Mesenchymal stem cell (in vitro differentiated cells and primary cell): ENCODE measurements around the gene SPNS3. TPM values are rescaled to one million over a fixed set of nuclear protein-coding genes. Genes with fewer than 3 reads are reported as not detected.

Experiments
- DNase-seq: peaks from one replicate; pipeline ENCODE4 v3.0.0-alpha.2; 2013
- H2AFZ ChIP-seq: one replicate; pipeline ENCODE4 v1.6.1; 2013; ENCODE audit warnings: low read depth, mild to moderate bottlenecking, control low read depth, inconsistent platforms, low read length, moderate library complexity
- H2AK5ac ChIP-seq: 2 replicates; pipeline ENCODE4 v1.6.1; 2013; ENCODE audit warnings: low read length, moderate library complexity, mild to moderate bottlenecking, inconsistent platforms; ENCODE audit not compliant: severe bottlenecking
- H2BK120ac ChIP-seq: one replicate; pipeline ENCODE4 v1.6.1; 2013; ENCODE audit warnings: low read depth, mild to moderate bottlenecking, inconsistent platforms, low read length, moderate library complexity
- H2BK12ac ChIP-seq, 2 experiments: one replicate each; pipeline ENCODE4 v1.6.1; 2013; ENCODE audit warnings: inconsistent platforms in 2 of 2, low read length in 2 of 2, mild to moderate bottlenecking in 2 of 2, moderate library complexity in 2 of 2, control low read depth in 1 of 2
- H2BK15ac ChIP-seq: one replicate; pipeline ENCODE4 v1.6.1; 2013; ENCODE audit warnings: mild to moderate bottlenecking, low read depth, inconsistent platforms; ENCODE audit not compliant: poor library complexity, severe bottlenecking
- H2BK5ac ChIP-seq: 2 replicates; pipeline ENCODE4 v1.6.1; 2013; ENCODE audit warnings: low read depth, mild to moderate bottlenecking, low read length, control low read depth, inconsistent platforms; ENCODE audit not compliant: poor library complexity, severe bottlenecking
- H3K14ac ChIP-seq, 2 experiments: one replicate each; pipeline ENCODE4 v1.6.1; 2013; ENCODE audit warnings: inconsistent platforms in 2 of 2, low read length in 2 of 2, control low read depth in 1 of 2, mild to moderate bottlenecking in 1 of 2, moderate library complexity in 1 of 2
- H3K18ac ChIP-seq, 2 experiments: one replicate each; pipeline ENCODE4 v1.6.1; 2013; ENCODE audit warnings: inconsistent platforms in 2 of 2, low read length in 2 of 2, control low read depth in 1 of 2, low read depth in 1 of 2, mild to moderate bottlenecking in 1 of 2
- H3K23ac ChIP-seq, 2 experiments: one replicate each; pipeline ENCODE4 v1.6.1; 2013; ENCODE audit warnings: inconsistent platforms in 2 of 2, low read length in 2 of 2, mild to moderate bottlenecking in 2 of 2, moderate library complexity in 2 of 2, control low read depth in 1 of 2
- H3K27ac ChIP-seq: 2 replicates; pipeline ENCODE4 v1.5.1; 2013; ENCODE audit warnings: mild to moderate bottlenecking, moderate library complexity, low read length, control low read depth, inconsistent platforms; ENCODE audit not compliant: poor library complexity, severe bottlenecking
- H3K27me3 ChIP-seq, 2 experiments: 2 replicates each; pipeline versions ENCODE4 v1.6.1 to v1.7.0; 2013; ENCODE audit warnings: low read length in 2 of 2, mild to moderate bottlenecking in 2 of 2, moderate library complexity in 2 of 2, control low read depth in 1 of 2, inconsistent platforms in 1 of 2; ENCODE audit not compliant: control insufficient read depth in 1 of 2, insufficient read depth in 1 of 2
- H3K36me3 ChIP-seq, 2 experiments: 2 replicates each; pipeline versions ENCODE4 v1.6.1 to v1.7.0; 2013; ENCODE audit warnings: low read length in 2 of 2, control low read depth in 1 of 2, inconsistent platforms in 1 of 2, low read depth in 1 of 2, mild to moderate bottlenecking in 1 of 2; ENCODE audit not compliant: insufficient read depth in 2 of 2, control insufficient read depth in 1 of 2
- H3K4ac ChIP-seq, 2 experiments: one replicate each; pipeline ENCODE4 v1.6.1; 2013; ENCODE audit warnings: inconsistent platforms in 2 of 2, low read length in 2 of 2, mild to moderate bottlenecking in 2 of 2, moderate library complexity in 2 of 2, control low read depth in 1 of 2, low read depth in 1 of 2
- H3K4me1 ChIP-seq: 2 replicates; pipeline ENCODE4 v1.6.1; 2013; ENCODE audit warnings: low read depth, low read length, control low read depth; ENCODE audit not compliant: control insufficient read depth, insufficient read depth
- H3K4me2 ChIP-seq: 2 replicates; pipeline ENCODE4 v1.6.1; 2013; ENCODE audit warnings: low read length, mild to moderate bottlenecking, inconsistent platforms; ENCODE audit not compliant: poor library complexity, severe bottlenecking
- H3K4me3 ChIP-seq, 2 experiments: 2 replicates each; pipeline versions ENCODE4 v1.5.1 to v1.7.0; 2013; ENCODE audit warnings: low read length in 2 of 2, mild to moderate bottlenecking in 2 of 2, control low read depth in 1 of 2, low read depth in 1 of 2; ENCODE audit not compliant: insufficient read depth in 1 of 2
- H3K79me1 ChIP-seq: replicated peaks from 2 replicates; pipeline ENCODE4 v1.6.1; 2013; ENCODE audit warnings: mild to moderate bottlenecking, control low read depth, low read length, inconsistent platforms; ENCODE audit not compliant: poor library complexity, severe bottlenecking
- H3K9ac ChIP-seq: 2 replicates; pipeline ENCODE4 v1.7.0; 2013; ENCODE audit warnings: mild to moderate bottlenecking, low read length, moderate library complexity
- H3K9me3 ChIP-seq: 2 replicates; pipeline ENCODE4 v1.7.0; 2013; ENCODE audit warnings: mild to moderate bottlenecking, low read length; ENCODE audit not compliant: control insufficient read depth
- H4K8ac ChIP-seq: one replicate; pipeline ENCODE4 v1.6.1; 2013; ENCODE audit warnings: inconsistent platforms, mild to moderate bottlenecking, low read length, moderate library complexity
- H4K91ac ChIP-seq: one replicate; pipeline ENCODE4 v1.6.1; 2013; ENCODE audit warnings: mild to moderate bottlenecking, low read length, inconsistent platforms
- WGBS: methylation state at CpG from one replicate; pipeline ENCODE4 v1.1.7; 2013; ENCODE audit warnings: mixed read lengths; 5-methylcytosine and 5-hydroxymethylcytosine counted together
- polyA plus RNA-seq, 2 experiments: library from polyadenylated mRNA; stranded (reverse); fragments of 200-250 nt; gene quantifications; one replicate each; pipeline ENCODE4 v1.2.3, GENCODE V29; 2013

Gene SPNS3
- polyA plus RNA-seq (2013, experiment 1 of 2), result not detected
- not detected for polyA plus RNA-seq (2013, experiment 2 of 2)

DNA sequence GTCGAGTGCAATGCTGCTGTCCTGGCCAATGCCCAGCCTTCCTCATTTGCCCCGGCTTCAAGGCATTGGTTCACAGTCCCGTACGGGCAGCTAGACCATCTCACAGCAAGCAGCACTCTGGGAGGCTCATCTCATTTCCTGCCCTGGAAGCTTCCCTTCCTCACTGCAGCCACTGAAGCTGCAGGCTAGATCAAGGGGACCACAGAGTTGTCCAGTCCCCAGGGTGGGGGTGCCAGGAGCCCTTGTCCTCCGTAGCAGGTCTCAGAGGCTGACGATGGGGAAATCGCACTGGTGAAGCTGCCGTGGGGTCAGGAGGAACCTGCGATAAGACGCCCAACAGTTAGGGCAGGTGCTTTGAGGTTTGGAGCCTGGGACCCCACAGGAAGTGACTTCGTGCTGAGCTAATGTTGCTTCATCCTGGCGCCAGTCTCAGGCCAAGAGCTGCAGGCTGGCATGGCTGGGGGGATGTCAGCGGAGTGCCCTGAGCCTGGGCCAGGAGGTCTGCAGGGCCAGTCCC is at the start of gene SPNS3:
SPNS3 (plus strand) TSS at position 426 of the 517 bp plus-strand sequence; CDS start at position 454, 28 bp downstream.
- no peak within 1 kb of the TSS for H4K8ac ChIP-seq
- no peak within 1 kb of the TSS for H4K91ac ChIP-seq
- no peak within 1 kb of the TSS for H3K4ac ChIP-seq
- H3K27me3 ChIP-seq, result peaks cover 10 to 31% of the 10 kb centered on the region in 2 experiments
- H2BK15ac ChIP-seq, result no peak within 1 kb of the TSS
- H2AFZ ChIP-seq, result no peak within 1 kb of the TSS
- no peak within 1 kb of the TSS for H2AK5ac ChIP-seq
- no peak within 1 kb of the TSS for H3K18ac ChIP-seq
- H3K4me3 ChIP-seq, result no peak within 1 kb of the TSS
- H3K36me3 ChIP-seq, result no peaks in the 10 kb centered on the region
- no peak within 1 kb of the TSS for H2BK120ac ChIP-seq
- H3K4me1 ChIP-seq, result peaks cover 8% of the 10 kb centered on the region
- H3K27ac ChIP-seq, result no peak within 1 kb of the TSS
- H3K4me2 ChIP-seq, result no peak within 1 kb of the TSS
- no peak within 1 kb of the TSS for H3K14ac ChIP-seq
- no peak within 1 kb of the TSS for H3K23ac ChIP-seq
- no peak for DNase-seq
- 86% methylated on average over 13 of the region's 13 CpGs for WGBS
- H3K9ac ChIP-seq, result no peak within 1 kb of the TSS
- H3K79me1 ChIP-seq, result no peaks in the 10 kb centered on the region
- H3K9me3 ChIP-seq, result no peaks in the 10 kb centered on the region
- H2BK12ac ChIP-seq, result no peak within 1 kb of the TSS
- H2BK5ac ChIP-seq, result no peak within 1 kb of the TSS

GRCh38 chr17:4386406-4386805 is 47.3 kb upstream of the SPNS3 start:
- Histone ChIP-seq H2AK5ac (no peak overlapping the region), H2BK120ac (no peak overlapping the region), H3K4me2 (no peak overlapping the region), H3K18ac (no peak overlapping the region), H3K27me3 (peaks cover 0 to 8% of the 10 kb centered on the region in 2 experiments), H4K91ac (no peak overlapping the region), H3K9ac (no peak overlapping the region), H3K14ac (no peak overlapping the region), H3K4me1 (no peaks in the 10 kb centered on the region), H3K9me3 (no peaks in the 10 kb centered on the region), H3K23ac (no peak overlapping the region), H2BK15ac (no peak overlapping the region), H2AFZ (no peak overlapping the region), H4K8ac (no peak overlapping the region), H3K4ac (no peak overlapping the region), H3K79me1 (no peaks in the 10 kb centered on the region), H2BK12ac (no peak overlapping the region), H2BK5ac (no peak overlapping the region), H3K27ac (no peak overlapping the region), H3K4me3 (no peak overlapping the region), H3K36me3 (no peaks in the 10 kb centered on the region)
- WGBS, result 94% methylated on average over 2 of the region's 2 CpGs
- DNase-seq, result no peak

DNA sequence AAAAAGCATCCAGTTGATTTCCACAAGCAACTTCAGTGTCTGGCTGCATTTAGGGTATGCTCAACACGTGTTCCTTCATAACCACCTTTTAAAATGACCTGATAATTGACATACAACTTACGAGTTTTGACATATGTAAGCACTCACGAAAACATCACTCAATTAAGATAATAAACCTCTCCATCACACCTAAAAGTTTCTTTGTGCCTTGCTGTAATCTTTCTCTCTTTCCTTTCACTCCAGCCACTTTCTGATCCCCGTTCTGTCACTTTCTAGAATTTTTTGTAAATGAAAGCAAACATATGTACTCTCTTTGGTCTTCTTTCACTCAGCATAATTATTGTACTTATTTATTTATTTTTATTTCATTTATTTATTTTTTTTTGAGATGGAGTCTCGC is 46.6 kb upstream of the SPNS3 start:
- H3K18ac ChIP-seq, result no peak overlapping the region
- H3K9me3 ChIP-seq, result no peaks in the 10 kb centered on the region
- no peak overlapping the region for H2BK15ac ChIP-seq
- no peaks in the 10 kb centered on the region for H3K79me1 ChIP-seq
- H3K4me3 ChIP-seq, result no peak overlapping the region
- H2BK120ac ChIP-seq, result no peak overlapping the region
- H3K36me3 ChIP-seq, result no peaks in the 10 kb centered on the region
- no peak overlapping the region for H3K9ac ChIP-seq
- 73% methylated on average over 5 of the region's 5 CpGs for WGBS
- H3K27me3 ChIP-seq, result peaks cover 0 to 5% of the 10 kb centered on the region in 2 experiments
- H2BK12ac ChIP-seq, result no peak overlapping the region
- no peak overlapping the region for H3K4ac ChIP-seq
- no peaks in the 10 kb centered on the region for H3K4me1 ChIP-seq
- no peak overlapping the region for H2BK5ac ChIP-seq
- no peak overlapping the region for H2AK5ac ChIP-seq
- no peak overlapping the region for H3K14ac ChIP-seq
- no peak overlapping the region for H3K23ac ChIP-seq
- no peak for DNase-seq
- H3K4me2 ChIP-seq, result no peak overlapping the region
- H3K27ac ChIP-seq, result no peak overlapping the region
- H4K8ac ChIP-seq, result no peak overlapping the region
- H2AFZ ChIP-seq, result no peak overlapping the region
- no peak overlapping the region for H4K91ac ChIP-seq

GRCh38 chr17:4389079-4389478 is 44.7 kb upstream of the SPNS3 start:
- Histone ChIP-seq H3K14ac (no peak overlapping the region), H2AK5ac (no peak overlapping the region), H3K4me3 (no peak overlapping the region), H3K18ac (no peak overlapping the region), H2BK120ac (no peak overlapping the region), H2BK15ac (no peak overlapping the region), H3K4ac (no peak overlapping the region), H3K9me3 (no peaks in the 10 kb centered on the region), H2BK12ac (no peak overlapping the region), H4K8ac (no peak overlapping the region), H2AFZ (no peak overlapping the region), H3K4me2 (no peak overlapping the region), H3K23ac (no peak overlapping the region), H3K79me1 (no peaks in the 10 kb centered on the region), H3K9ac (no peak overlapping the region), H3K36me3 (no peaks in the 10 kb centered on the region), H4K91ac (no peak overlapping the region), H3K27me3 (peaks cover 0 to 5% of the 10 kb centered on the region in 2 experiments), H3K4me1 (no peaks in the 10 kb centered on the region), H2BK5ac (no peak overlapping the region), H3K27ac (no peak overlapping the region)
- no peak for DNase-seq
- 79% methylated on average over 8 of the region's 8 CpGs for WGBS
